RWPE1 (cell line): ENCODE measurements around the gene GP1BA.
A peak's percentile ranks its signal among the peaks of the same experiment; 100 is the strongest.

Experiments
- CTCF ChIA-PET: fragments of 350-600 bp; sonication (Branson Sonifier 250); formaldehyde crosslinking; extraction: SDS; loops from one replicate; lab custom pipeline; 2021; lab: Yijun Ruan, JAX
- POLR2A ChIA-PET: fragments of 400-600 bp; formaldehyde crosslinking; extraction: SDS; loops from one replicate; lab custom pipeline; 2020; ENCODE audit warnings: antibody characterized with exemption; ENCODE audit not compliant: low non-redundant PET; lab: Yijun Ruan, JAX
- DNase-seq: peaks from one replicate; pipeline ENCODE4 v3.0.0; 2012; ENCODE audit warnings: low spot score
- H3K27ac ChIP-seq: fragments of 450-650 bp; 2 replicates; pipeline ENCODE4 v1.5.1; 2017
- TF ChIP-seq, protein P1 (sequence below): fragments of 450-650 bp; conservative IDR thresholded peaks from 2 replicates; pipeline ENCODE4 v1.5.1; 2017; ENCODE audit warnings: low read depth, mild to moderate bottlenecking

GP1BA gene

DNA sequence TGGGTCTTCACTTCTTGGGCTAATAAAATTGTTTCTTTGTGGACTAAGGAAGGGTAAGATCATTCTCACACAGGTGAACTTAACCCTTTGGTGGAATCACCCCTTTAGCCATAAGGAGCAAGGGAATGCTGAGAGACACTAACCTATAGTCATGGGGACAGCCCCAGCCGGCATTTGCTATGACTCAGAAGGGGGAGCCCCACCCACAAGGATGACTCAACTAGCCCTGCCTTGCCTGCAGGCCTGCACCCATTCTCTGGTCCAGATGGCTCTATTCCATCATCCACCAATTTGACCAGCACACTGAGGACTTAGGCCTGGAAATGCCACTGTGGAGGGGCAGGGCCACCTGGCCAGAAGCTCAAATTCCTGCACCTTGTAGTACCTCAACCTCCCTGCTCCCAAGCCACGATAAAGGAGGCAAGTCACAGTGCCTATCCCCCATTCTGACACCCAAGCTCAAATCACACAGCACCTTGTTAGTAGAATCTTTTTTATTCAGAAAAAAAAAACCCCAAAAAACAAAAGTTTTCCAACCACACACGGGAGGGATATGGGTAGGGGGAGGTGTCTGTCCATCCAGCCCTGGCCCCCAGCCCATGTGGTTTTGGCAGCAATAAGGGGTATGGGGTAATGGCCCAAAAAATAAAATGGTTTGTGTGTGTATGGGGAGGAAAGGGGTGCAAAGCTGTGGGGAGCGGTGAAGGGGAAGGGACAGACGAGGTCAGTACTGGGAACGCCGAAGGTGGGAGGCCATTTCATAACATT, 13.3 kb downstream of the GP1BA start:
- TF ChIP-seq, protein P1, sequence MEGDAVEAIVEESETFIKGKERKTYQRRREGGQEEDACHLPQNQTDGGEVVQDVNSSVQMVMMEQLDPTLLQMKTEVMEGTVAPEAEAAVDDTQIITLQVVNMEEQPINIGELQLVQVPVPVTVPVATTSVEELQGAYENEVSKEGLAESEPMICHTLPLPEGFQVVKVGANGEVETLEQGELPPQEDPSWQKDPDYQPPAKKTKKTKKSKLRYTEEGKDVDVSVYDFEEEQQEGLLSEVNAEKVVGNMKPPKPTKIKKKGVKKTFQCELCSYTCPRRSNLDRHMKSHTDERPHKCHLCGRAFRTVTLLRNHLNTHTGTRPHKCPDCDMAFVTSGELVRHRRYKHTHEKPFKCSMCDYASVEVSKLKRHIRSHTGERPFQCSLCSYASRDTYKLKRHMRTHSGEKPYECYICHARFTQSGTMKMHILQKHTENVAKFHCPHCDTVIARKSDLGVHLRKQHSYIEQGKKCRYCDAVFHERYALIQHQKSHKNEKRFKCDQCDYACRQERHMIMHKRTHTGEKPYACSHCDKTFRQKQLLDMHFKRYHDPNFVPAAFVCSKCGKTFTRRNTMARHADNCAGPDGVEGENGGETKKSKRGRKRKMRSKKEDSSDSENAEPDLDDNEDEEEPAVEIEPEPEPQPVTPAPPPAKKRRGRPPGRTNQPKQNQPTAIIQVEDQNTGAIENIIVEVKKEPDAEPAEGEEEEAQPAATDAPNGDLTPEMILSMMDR: no peak
- ChIA-PET CTCF (interaction anchor here (0.9 kb wide), 1 partner anchor 23 kb away, joined by 3 read pairs; no protein-coding TSS in a partner anchor), POLR2A (interaction anchor here (1.3 kb wide), 1 partner anchor 24 kb away, joined by 3 read pairs; no protein-coding TSS in a partner anchor)
- H3K27ac ChIP-seq: peak overlapping the region; percentile 100
- peak; percentile 95 for DNase-seq

DNA sequence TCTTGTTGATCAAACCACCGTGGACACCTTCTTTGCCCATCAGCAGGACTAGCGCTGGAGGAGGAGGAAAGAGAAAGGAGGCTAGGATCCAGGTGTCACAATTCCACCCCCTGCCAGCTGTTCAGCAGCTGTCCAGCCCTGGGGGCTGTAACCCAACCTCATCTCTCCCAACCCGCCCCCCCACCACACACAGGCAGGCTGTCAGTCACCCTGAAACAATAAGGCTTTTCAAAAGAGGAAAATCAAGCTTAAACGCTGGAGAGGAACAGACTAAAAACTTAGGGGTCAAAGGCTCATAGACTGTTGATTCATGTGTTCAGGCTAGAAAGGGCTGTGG, 13.8 kb downstream of the GP1BA start:
- DNase-seq: peak; percentile 31
- ChIA-PET CTCF (no interaction called here), POLR2A (interaction anchor here (1.3 kb wide), 1 partner anchor 23 kb away, joined by 3 read pairs; no protein-coding TSS in a partner anchor)
- TF ChIP-seq, protein P1: no peak
- H3K27ac ChIP-seq: peak overlapping the region; percentile 100

DNA sequence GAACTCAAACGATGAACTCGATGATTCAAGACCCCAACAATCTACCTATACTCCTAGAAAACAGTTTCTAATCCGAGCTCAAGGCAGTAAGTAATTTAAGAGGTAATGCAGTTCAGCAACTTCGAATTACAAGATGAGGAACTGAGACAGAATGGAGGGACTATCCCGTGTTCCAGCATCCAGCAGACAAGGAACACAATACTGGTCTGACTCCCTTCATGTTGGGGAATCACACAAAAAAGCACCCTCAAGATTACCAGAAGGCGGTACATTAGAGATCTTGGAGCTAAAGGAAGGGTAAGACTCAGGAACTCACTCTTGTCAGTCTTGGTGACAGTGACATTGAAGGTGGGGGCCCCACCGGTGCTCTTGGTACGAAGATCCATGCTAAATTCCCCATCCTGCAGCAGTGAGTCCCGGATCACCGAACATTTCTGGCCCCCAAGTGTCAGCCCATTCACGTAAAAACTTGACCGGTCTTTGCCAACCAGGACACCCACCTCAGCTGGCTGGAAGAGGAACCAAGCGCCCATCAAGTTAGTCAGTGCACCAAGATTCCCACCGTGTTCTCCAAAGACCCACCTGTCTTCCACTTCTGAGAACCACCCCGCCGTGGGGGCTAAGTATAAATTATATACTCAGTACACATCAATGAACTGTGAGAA, 14.4 kb downstream of the GP1BA start:
- CTCF ChIA-PET: interaction anchor here (1.2 kb wide), 1 partner anchor 37 kb away, joined by 3 read pairs; no protein-coding TSS in a partner anchor
- no peak for DNase-seq
- H3K27ac ChIP-seq: peak overlapping the region; percentile 100
- TF ChIP-seq, protein P1: no peak
- POLR2A ChIA-PET: interaction anchor here (1.3 kb wide), 1 partner anchor 23 kb away, joined by 3 read pairs; no protein-coding TSS in a partner anchor

DNA sequence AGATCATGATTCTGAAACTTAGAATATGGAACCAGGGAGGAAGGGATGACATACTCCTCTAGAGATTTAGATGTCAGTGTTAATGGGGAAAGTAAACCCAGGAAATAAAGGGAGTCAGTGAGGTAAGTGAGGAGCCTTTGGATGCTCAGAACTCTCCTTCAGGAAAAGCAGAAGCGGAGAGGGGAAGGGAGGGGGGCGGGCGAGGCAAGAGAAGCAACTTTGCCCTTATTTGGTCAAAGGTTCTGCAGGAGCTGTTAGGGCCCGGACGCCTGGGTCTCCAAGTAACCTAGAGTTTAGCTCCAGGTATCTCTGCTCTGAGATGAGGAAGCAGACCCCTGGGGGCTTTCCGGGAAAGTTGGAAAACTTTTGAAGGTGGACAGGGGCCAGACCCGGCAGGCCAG, 14.9 kb downstream of the GP1BA start:
- CTCF ChIA-PET: interaction anchor here (1.2 kb wide), 1 partner anchor 38 kb away, joined by 3 read pairs; no protein-coding TSS in a partner anchor
- POLR2A ChIA-PET: interaction anchor here (0.7 kb wide), 1 partner anchor 40 kb away, joined by 4 read pairs; no protein-coding TSS in a partner anchor
- H3K27ac ChIP-seq: peak overlapping the region; percentile 100
- no peak for DNase-seq
- TF ChIP-seq, protein P1: no peak

DNA sequence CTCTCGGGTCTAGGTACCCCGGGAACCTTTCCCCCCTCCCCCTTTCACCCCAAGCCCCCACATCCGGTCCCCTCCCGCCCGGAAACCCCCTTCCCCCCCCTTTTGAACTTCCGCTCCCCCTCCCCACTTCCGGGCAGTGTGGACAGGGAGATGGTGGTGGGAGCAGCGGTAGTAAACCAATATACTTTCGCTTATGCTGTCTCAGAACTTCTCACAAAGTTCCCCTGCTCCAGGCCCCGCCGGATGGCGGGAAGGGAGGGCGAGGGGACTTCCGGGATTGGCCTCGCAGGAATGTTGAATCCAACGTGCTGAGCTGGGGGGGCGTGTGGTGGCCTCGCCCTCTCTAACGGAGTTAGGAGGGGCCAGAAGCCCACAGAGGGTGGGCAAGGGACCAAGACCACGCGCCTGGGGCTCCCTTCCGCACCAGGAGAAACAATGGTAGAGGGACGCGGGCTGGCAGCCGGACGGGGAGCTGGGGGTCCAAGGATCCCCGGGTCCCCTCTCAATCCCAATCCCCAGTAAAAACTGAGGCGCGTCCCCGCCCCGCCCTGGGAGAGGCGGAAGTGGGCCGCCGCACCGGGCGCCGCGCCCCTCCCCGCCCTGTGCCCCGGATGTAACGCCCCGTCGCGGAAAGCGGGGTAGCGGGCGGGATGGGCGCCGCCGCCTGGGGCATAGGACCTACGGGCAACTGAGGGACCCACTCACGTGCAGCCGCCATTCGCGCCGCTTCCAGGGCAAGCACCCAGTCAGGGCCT, 15.5 kb downstream of the GP1BA start:
- TF ChIP-seq, protein P1: no peak
- CTCF ChIA-PET: interaction anchor here (1.2 kb wide), 1 partner anchor 38 kb away, joined by 3 read pairs; no protein-coding TSS in a partner anchor
- peak; percentile 33 for DNase-seq
- POLR2A ChIA-PET: interaction anchor here (0.7 to 1.3 kb wide), 2 partner anchors 21 to 39 kb away, joined by 4 to 6 read pairs; no protein-coding TSS in a partner anchor
- H3K27ac ChIP-seq: peak overlapping the region; percentile 100
